Measurements from ENCODE around the gene ZCCHC9.

DNA sequence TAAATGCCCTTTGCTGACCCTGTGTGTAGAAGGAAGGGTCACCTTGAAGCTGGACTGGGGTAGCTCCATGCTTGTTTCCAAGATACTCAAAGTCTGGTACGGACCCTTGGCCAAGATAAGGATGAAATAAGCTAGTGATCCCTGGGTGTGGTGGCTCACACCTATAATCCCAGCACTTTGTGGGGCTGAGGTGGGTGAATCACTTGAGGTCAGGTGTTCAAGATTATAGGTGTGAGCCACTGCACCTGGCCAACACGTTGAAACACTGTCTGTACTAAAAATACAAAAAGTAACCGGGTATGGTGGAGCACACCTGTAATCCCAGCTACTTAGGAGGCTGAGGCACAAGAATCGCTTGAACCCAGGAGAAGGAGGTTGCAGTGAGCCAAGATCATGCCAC lies 59.3 kb downstream of the ZCCHC9 start:
- TF ChIP-seq, protein P1, sequence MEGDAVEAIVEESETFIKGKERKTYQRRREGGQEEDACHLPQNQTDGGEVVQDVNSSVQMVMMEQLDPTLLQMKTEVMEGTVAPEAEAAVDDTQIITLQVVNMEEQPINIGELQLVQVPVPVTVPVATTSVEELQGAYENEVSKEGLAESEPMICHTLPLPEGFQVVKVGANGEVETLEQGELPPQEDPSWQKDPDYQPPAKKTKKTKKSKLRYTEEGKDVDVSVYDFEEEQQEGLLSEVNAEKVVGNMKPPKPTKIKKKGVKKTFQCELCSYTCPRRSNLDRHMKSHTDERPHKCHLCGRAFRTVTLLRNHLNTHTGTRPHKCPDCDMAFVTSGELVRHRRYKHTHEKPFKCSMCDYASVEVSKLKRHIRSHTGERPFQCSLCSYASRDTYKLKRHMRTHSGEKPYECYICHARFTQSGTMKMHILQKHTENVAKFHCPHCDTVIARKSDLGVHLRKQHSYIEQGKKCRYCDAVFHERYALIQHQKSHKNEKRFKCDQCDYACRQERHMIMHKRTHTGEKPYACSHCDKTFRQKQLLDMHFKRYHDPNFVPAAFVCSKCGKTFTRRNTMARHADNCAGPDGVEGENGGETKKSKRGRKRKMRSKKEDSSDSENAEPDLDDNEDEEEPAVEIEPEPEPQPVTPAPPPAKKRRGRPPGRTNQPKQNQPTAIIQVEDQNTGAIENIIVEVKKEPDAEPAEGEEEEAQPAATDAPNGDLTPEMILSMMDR (IDR thresholded peaks at IDR 0.05), result no peak
- TF ChIP-seq POLR2A (IDR thresholded peaks at IDR 0.05) (no peak), POLR2AphosphoS5 (IDR thresholded peaks at IDR 0.05) (no peak), EP300 (IDR thresholded peaks at IDR 0.05) (no peak)
